ENCODE measurements around the gene IGSF6.

The IGSF6 gene

GRCh38 chr16:21626659-21627277 lies 25.6 kb downstream of the IGSF6 start:
- TF ChIP-seq CTCF (conservative IDR thresholded peaks at IDR 0.05; ENCODE audit: low read length), result no peak
- H3K4me3 ChIP-seq (ENCODE audit: low read length), result 0 out of 2 replicates have a peak overlapping the region, but pooled peaks have one; percentile 0
- peak; percentile 94 for DNase-seq (ENCODE audit: low read depth)

- TF ChIP-seq CTCF (conservative IDR thresholded peaks at IDR 0.05; ENCODE audit: low read length), result no peak
- no peak for DNase-seq (ENCODE audit: low read depth)
- no peak overlapping the region for H3K4me3 ChIP-seq (ENCODE audit: low read length)
Observed at GRCh38 chr16:21625026-21625425, 27.4 kb downstream of the IGSF6 start.

GRCh38 chr16:21622545-21622944 lies 29.9 kb downstream of the IGSF6 start:
- no peak for TF ChIP-seq CTCF (conservative IDR thresholded peaks at IDR 0.05; ENCODE audit: low read length)
- DNase-seq (ENCODE audit: low read depth), result no peak
- H3K4me3 ChIP-seq (ENCODE audit: low read length), result no peak overlapping the region

- DNase-seq (ENCODE audit: low read depth), result no peak
- TF ChIP-seq CTCF (conservative IDR thresholded peaks at IDR 0.05; ENCODE audit: low read length), result no peak
- H3K4me3 ChIP-seq (ENCODE audit: low read length), result no peak overlapping the region
Observed at GRCh38 chr16:21620592-21620991, 31.8 kb downstream of the IGSF6 start.

- H3K4me3 ChIP-seq (ENCODE audit: low read length), result no peak overlapping the region
- no peak for TF ChIP-seq CTCF (conservative IDR thresholded peaks at IDR 0.05; ENCODE audit: low read length)
- no peak for DNase-seq (ENCODE audit: low read depth)
Observed at GRCh38 chr16:21619765-21620425, 32.5 kb downstream of the IGSF6 start.

GRCh38 chr16:21618281-21618680 lies 34.1 kb downstream of the IGSF6 start:
- H3K4me3 ChIP-seq (ENCODE audit: low read length), result no peak overlapping the region
- TF ChIP-seq CTCF (conservative IDR thresholded peaks at IDR 0.05; ENCODE audit: low read length), result no peak
- DNase-seq (ENCODE audit: low read depth), result no peak

- DNase-seq (ENCODE audit: low read depth), result no peak
- H3K4me3 ChIP-seq (ENCODE audit: low read length), result no peak overlapping the region
- no peak for TF ChIP-seq CTCF (conservative IDR thresholded peaks at IDR 0.05; ENCODE audit: low read length)
Observed at GRCh38 chr16:21617607-21618006, 34.8 kb downstream of the IGSF6 start.

Data from AG10803 (cell line).